ENCODE measurements around the gene AOPEP.

DNA sequence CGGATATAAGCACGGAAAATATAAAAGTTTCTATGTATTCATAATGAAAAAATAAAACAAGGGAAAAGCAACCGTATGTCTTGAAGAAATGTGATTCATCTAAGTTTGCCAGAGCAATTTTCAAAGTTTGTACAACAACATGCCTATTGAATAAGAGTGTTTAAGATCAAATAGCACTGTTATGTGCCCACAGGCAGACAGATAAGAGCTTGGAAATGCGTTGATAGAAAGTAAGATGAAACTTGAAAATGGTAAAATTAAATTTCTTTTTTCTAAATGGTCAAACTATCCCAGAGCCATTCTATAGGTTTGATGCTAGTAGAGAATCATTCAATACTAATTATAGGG is 401.7 kb downstream of the AOPEP start:
- TF ChIP-seq, protein P1, sequence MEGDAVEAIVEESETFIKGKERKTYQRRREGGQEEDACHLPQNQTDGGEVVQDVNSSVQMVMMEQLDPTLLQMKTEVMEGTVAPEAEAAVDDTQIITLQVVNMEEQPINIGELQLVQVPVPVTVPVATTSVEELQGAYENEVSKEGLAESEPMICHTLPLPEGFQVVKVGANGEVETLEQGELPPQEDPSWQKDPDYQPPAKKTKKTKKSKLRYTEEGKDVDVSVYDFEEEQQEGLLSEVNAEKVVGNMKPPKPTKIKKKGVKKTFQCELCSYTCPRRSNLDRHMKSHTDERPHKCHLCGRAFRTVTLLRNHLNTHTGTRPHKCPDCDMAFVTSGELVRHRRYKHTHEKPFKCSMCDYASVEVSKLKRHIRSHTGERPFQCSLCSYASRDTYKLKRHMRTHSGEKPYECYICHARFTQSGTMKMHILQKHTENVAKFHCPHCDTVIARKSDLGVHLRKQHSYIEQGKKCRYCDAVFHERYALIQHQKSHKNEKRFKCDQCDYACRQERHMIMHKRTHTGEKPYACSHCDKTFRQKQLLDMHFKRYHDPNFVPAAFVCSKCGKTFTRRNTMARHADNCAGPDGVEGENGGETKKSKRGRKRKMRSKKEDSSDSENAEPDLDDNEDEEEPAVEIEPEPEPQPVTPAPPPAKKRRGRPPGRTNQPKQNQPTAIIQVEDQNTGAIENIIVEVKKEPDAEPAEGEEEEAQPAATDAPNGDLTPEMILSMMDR (IDR thresholded peaks at IDR 0.05) = no peak
- TF ChIP-seq, protein P2, sequence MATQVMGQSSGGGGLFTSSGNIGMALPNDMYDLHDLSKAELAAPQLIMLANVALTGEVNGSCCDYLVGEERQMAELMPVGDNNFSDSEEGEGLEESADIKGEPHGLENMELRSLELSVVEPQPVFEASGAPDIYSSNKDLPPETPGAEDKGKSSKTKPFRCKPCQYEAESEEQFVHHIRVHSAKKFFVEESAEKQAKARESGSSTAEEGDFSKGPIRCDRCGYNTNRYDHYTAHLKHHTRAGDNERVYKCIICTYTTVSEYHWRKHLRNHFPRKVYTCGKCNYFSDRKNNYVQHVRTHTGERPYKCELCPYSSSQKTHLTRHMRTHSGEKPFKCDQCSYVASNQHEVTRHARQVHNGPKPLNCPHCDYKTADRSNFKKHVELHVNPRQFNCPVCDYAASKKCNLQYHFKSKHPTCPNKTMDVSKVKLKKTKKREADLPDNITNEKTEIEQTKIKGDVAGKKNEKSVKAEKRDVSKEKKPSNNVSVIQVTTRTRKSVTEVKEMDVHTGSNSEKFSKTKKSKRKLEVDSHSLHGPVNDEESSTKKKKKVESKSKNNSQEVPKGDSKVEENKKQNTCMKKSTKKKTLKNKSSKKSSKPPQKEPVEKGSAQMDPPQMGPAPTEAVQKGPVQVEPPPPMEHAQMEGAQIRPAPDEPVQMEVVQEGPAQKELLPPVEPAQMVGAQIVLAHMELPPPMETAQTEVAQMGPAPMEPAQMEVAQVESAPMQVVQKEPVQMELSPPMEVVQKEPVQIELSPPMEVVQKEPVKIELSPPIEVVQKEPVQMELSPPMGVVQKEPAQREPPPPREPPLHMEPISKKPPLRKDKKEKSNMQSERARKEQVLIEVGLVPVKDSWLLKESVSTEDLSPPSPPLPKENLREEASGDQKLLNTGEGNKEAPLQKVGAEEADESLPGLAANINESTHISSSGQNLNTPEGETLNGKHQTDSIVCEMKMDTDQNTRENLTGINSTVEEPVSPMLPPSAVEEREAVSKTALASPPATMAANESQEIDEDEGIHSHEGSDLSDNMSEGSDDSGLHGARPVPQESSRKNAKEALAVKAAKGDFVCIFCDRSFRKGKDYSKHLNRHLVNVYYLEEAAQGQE (IDR thresholded peaks at IDR 0.05; ENCODE audit: insufficient read depth in 1 of 2, low read depth in 2 of 2, low read length in 1 of 2) = no peak
- TF ChIP-seq TCF7L2 (IDR thresholded peaks at IDR 0.05; ENCODE audit: low read depth, low read length) (no peak), POLR2AphosphoS5 (IDR thresholded peaks at IDR 0.05; ENCODE audit: low read depth, low read length) (no peak)

All from Panc1 (cell line).